ENCODE data around the gene IRF2. TPM values are rescaled to one million over a fixed set of nuclear protein-coding genes. Genes with fewer than 3 reads are reported as not detected.

IRF2 gene
- 30.4 and 35.6 TPM in 2 replicates for total RNA-seq

DNA sequence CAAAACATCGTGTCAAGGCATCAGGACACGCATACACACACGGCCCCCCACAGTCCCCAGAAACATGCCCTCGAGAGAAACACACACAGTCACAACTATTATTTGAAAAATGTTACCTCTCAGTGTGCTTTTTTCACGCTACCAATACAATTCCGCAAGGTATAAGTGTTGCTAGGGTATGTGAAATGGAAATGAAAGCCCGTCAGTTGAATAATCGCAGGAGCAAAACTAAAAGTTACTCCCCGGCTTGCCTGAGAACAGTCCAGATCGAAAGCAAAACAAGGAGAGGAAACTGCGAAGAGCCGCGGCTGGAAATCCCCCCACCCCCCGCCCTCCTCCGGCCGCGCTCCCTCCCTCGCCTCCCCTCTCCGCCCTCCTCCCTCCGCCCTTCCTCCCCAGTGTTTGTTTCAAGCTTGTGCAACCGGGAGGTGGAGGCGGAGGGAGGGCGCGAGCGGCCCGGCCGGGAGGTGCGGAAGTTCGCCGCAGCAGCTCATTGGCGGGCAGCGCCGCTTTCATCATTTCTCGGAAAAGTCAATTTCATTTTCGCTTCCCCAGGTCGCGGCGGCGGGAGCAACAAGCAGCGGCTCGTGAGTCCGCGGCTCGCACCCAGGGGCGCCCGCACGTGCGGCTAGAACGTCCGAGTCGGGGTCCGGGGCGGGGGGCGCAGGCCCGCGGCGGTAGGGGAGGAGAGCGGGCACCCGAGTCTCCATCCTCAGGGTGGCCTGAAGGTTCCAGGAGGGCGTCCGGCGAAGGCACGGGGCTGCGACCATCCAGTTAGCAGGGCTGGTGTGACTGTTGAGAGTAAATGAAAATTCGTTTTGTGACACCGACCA is at the start of gene IRF2:
Gene IRF2 (minus strand): TSS at position 288 of the 833 bp plus-strand sequence. CDS start 45,486 bp downstream, outside the sequence.

Other genes starting within 250 kb of the IRF2 start
- gene CASP3, start 174.9 kb upstream of the IRF2 start, total RNA-seq = 23.4 and 31.1 TPM in 2 replicates
- 7.5 and 10.8 TPM in 2 replicates for gene PRIMPOL, start 175.2 kb upstream of the IRF2 start, total RNA-seq